GM19455 (cell line): ENCODE measurements around the gene GATB.
A peak's percentile ranks its signal among the peaks of the same experiment; 100 is the strongest.

Experiments
- ATAC-seq: cut with Tn5 transposase; IDR thresholded peaks from one replicate; pipeline ENCODE4 v1.9.1; 2021; ENCODE audit not compliant: unreplicated experiment

GATB gene, protein sequence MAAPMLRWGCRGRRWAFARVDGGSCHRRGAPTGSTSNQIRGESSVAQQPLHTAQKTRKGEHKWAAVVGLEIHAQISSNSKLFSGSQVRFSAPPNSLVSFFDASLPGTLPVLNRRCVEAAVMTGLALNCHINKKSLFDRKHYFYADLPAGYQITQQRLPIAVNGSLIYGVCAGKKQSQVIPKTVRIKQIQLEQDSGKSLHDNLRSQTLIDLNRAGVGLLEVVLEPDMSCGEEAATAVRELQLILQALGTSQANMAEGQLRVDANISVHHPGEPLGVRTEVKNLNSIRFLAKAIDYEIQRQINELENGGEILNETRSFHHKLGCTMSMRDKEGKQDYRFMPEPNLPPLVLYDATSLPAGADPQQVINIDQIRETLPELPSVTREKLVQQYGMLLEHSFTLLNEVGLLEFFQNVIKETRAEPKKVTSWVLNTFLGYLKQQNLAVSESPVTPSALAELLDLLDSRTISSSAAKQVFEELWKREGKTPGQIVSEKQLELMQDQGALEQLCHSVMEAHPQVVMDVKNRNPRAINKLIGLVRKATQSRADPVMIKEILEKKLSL

GRCh38 chr4:151760712-151761661 lies at the start of gene GATB:
TSS of gene GATB (minus strand) at chr4:151761007. CDS start at chr4:151760982, 25 bp downstream.
- peak; percentile 100 for ATAC-seq

- no peak for ATAC-seq
Measured at GRCh38 chr4:151810476-151810875, 49.7 kb upstream of the GATB start.

- ATAC-seq: no peak
Measured at GRCh38 chr4:151809716-151810115, 48.9 kb upstream of the GATB start.

GRCh38 chr4:151808542-151808941 lies 47.7 kb upstream of the GATB start:
- no peak for ATAC-seq

- no peak for ATAC-seq
Measured at GRCh38 chr4:151808120-151808529, 47.3 kb upstream of the GATB start.

DNA sequence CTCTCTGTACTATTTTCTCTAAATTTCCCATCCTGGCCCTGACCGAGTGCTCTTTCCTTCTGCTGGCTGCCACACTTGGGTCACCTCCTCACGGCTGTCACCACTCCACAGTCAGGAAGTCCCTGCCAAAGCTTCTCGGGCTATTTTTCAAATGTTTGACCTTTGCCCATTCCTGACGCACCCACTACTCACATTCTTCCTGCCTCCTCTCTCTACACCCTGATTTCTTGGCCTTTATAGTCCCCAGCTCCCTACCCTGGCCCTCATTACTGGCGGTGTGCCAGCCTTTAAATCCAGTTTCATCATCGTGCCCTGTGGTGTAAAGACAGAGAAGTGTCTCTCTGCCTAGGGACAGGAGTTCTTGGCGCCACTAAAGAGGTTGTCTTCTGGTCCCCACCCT lies 46.4 kb upstream of the GATB start:
- no peak for ATAC-seq

GRCh38 chr4:151806511-151806927 lies 45.7 kb upstream of the GATB start:
- no peak for ATAC-seq

GRCh38 chr4:151804821-151805220 lies 44.0 kb upstream of the GATB start:
- no peak for ATAC-seq

DNA sequence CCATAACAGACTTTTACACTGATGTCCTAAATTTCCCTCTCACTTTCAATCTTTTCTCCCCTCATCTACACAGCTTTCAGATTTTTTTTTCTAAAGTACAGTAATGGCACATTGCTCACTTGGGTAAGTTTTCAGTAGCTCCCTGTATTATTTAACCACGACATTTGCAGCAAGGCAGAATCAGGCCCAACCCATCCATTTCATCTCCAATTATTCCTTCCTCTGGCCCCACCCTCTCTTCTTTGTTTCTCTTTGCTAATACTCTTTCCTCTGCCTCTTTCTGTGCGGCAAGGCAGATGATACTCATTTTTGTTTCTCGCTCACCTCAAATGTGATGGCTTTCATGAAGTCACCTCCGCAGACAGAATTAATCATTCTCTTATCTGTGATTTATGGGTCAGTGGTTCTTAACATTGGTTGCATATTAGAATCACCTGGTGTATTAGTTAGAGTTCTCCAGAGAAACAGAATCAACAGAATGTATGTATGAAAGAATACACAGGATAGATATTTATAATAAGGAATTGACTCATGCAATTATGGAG lies 43.4 kb upstream of the GATB start:
- ATAC-seq: no peak

- ATAC-seq: no peak
Measured at GRCh38 chr4:151803246-151803645, 42.4 kb upstream of the GATB start.

GRCh38 chr4:151801547-151802516 lies 41.0 kb upstream of the GATB start:
- ATAC-seq: no peak

DNA sequence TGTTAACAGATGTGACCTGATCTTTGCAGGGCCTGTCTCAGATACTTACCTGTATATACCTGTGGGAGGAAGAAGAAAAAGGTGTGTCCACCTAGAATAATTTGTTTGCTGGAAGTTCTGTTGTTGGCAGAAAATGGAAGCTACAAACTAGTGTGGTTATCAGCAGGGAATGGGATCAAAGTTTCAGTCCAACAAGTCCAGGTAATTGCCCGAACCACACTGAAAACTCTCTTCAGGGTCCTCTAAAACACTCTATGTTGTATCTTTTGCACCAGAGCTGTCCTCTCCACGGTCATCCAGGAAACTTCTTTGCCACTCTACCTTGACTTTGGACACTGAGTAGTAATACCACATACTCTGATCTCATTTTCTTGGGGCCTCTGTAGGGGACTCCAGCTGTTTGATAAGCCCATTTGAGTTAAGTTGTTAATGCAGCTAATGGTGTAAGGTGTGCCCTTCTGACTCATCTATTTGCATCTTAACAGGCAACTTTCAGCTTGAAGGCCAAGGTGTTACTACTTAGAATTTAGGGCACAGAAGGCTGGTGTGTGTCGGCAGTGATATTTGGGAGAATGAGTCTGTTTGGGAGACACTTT lies 38.7 kb upstream of the GATB start:
- ATAC-seq: no peak

DNA sequence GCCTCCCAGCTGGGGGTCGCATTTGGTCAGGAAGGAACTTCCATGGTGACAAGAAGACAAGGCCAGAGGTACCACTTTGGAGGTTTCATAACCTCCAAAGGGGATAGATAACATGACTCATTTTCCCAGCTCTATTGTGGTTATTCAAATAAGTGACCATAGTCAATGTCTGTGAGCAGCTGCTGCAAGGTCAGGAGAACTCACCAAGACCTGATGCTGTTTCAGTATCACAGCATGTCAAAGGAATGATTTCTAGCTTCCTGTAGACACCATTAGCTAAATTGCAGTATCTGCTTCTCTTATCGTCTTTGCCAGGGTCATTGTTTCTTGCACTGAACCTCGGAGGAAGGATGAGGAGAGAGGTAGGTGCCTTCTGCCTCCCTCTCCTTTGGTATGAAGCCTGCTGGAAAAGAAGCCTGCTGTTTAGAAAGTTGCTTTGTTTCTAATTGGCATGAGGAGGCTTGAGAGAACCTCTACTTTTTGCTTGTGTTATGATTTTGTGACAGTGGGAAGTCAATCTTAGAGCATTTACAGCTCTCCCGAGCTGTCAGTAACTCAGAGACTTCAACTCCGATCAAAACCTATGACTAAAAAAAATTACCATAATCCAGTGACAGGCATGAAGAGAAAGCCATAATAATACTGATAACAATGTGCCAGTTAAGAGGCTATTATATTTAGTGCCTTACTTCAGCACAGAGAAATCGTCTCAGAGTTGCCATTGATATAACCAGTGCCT lies 38.0 kb upstream of the GATB start:
- peak; percentile 66 for ATAC-seq

DNA sequence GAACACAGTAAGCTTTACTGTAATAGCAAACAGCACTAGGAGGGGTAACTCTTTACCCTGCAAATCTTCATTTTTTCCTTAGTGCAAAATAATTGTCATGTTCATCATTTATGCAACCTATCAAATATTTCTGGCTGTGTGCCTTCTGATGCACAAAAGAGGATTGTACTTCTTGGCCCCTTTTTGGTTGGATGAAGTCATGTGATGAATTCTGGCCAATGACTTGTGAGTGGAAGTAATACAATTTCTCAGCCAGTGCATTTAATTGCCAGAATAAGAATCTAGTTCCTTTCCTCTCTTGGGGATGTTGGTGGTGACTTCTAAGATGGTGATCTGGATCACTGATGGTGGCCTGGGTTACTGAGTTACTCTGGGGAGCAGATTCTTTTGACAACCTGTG lies 37.0 kb upstream of the GATB start:
- ATAC-seq: no peak

DNA sequence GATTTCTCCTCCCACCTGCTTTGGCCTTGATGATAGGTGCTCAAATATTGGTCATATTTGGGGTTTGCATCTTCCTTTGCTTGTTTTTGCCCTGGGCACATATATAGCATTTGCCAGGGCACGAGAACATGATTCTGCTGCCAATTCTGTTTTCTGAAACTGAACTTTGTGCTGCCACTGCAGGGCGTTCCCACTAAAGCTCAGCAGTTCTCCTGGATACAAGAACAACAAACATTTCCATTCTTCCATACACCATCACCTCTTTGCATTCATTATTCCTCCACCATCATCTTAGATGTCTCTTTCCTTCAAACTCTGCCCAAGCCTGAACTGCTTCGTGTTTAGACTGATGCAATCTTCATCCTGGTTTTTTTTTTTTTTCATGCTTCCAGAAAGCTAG lies 36.3 kb upstream of the GATB start:
- no peak for ATAC-seq

- ATAC-seq: no peak
Measured at GRCh38 chr4:151796106-151796505, 35.3 kb upstream of the GATB start.

- ATAC-seq: no peak
Measured at GRCh38 chr4:151792995-151793394, 32.2 kb upstream of the GATB start.

- ATAC-seq: no peak
Measured at GRCh38 chr4:151792530-151792929, 31.7 kb upstream of the GATB start.

DNA sequence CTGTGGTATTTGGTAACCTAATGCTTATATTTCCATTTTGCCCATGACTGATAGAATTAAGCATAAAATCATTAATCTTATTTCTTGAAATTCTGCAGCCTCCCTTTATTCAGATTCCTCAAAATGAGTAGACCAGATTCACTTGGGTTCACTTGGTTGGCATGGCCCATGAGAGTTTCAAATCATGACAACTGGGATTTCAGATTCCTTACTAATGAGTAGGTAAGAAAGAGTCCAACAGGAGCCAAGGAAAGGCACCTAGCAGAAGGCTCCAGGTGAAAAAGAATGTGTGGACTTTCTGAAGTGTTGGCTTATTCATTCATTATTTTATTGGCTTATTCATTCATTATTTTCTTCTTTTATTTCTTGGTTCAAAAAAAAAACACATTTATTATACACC lies 27.2 kb upstream of the GATB start:
- no peak for ATAC-seq
